IPS DF 19.7 (cell line): ENCODE data around the gene DAGLA.
"Not testable (repeated sequence)": the region's sequence is repeated elsewhere in the genome, so short reads cannot be mapped to it uniquely, and the experiment has no call there.

ENCODE experiments used
- DNase-seq: peaks from one replicate; pipeline ENCODE4 v3.0.0-alpha.2; 2013; ENCODE audit warnings: low read depth, low spot score

Gene DAGLA

DNA sequence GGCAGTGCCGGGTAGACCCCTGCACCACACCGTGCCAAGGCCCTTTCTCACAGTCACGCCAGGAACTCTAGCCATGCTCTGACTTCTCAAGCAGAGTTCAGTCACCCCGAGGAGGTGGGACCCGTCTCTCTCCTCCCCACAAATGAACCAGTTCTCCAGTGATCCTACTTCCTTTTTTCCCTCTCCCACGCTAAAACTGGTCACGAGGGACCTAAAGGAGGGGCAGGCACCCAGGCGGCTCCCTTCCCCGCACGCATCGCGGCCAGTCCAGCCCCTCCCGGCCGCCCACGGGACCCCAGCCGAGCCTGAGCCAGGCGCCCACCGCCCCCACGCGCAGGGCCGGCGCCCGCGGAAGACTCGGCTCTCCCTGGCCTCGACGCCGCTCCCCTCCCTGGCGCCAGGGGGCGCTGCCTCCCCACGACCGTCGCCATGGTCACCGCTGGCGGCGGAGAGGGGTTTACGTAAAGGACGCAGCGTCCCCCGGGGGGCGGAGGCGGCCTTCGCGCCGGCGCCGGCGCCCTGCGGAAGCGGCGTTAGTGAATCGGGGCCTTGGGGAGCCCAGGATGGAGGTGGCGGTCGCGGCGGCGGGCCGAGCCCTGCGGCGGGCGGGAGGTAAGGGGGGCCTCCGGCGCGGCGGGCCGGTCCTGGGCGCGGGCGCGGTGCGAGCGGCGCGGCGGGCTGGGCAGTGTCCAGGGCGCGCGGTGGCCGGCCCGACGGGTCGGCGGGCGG is at the start of gene DAGLA:
DAGLA (plus strand) TSS at position 499 of the 729 bp plus-strand sequence. CDS start 39,765 bp downstream, outside the sequence.
- no peak for DNase-seq

- no peak for DNase-seq
These were observed 48.1 kb upstream of the DAGLA start for GRCh38 chr11:61632096-61632495.

GRCh38 chr11:61635304-61635703 is 44.9 kb upstream of the DAGLA start:
- no peak for DNase-seq

- no peak for DNase-seq
These were observed 44.4 kb upstream of the DAGLA start for GRCh38 chr11:61635787-61636186.

DNA sequence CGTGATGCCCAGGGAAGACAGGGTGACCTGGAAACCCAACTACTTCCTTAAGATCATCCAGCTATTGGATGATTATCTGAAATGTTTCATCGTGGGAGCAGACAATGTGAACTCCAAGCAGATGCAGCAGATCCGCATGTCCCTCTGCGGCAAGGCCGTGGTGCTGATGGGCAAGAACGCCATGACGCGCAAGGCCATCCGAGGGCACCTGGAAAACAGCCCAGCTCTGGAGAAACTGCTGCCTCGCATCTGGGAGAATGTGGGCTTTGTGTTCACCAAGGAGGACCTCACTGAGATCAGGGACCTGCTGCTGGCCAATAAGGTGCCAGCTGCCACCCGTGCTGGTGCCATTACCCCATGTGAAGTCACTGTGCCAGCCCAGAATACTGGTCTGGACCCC is 43.5 kb upstream of the DAGLA start:
- DNase-seq: no peak

DNA sequence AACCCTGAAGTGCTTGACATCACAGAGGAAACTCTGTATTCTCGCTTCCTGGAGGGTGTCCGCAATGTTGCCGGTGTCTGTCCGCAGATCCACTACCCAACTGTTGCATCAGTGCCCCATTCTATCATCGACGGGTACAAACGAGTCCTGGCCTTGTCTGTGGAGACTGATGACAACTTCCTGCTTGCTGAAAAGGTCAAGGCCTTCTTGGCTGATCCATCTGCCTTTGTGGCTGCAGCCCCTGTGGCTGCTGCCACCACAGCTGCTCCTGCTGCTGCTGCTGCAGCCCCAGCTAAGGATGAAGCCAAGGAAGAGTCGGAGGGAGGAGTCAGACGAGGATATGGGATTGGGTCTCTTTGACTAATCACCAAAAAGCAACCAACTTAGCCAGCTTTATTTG is 42.9 kb upstream of the DAGLA start:
- no peak for DNase-seq

- DNase-seq: no peak
These were observed 40.3 kb upstream of the DAGLA start for GRCh38 chr11:61639816-61640443.

DNA sequence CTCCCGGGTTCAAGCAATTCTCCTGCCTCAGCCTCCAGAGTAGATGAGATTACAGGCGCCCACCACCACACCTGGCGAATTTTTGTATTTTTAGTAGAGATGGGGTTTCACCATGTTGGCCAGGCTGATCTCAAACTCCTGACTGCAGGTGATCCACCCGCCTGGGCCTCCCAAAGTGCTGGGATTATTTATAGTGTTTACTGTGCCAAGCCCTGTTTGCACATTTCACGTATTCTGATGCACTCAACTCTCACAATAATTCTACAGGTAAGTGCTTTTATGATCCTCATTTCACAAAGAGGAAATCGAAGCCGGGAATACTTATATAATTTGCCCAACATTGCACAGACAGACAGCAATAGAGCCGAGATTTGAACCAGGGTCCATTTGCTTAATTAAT is 38.0 kb upstream of the DAGLA start:
- DNase-seq: no peak

- DNase-seq: no peak
These were observed 34.9 kb upstream of the DAGLA start for GRCh38 chr11:61645179-61645868.

GRCh38 chr11:61647529-61647928 is 32.7 kb upstream of the DAGLA start:
- no peak for DNase-seq

GRCh38 chr11:61650781-61651571 is 29.2 kb upstream of the DAGLA start:
- no peak for DNase-seq

DNA sequence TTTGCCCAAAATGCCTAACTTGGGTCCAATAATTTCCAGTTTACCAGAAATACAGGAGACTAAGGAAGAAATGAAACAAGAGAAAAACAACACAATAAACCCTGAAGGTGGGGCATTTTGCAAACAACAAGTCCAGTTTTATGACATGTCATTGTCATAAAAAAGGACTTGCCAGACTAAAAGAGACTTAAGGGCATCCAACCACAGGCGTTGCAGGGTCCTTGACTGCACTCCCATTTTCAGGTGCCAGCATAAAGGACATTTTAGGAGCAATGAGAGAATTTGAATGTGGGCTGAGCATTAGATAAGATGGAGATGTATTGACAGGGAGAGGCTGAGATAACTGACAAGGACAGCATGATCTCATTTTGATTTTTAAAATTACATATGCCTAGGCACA is 28.1 kb upstream of the DAGLA start:
- no peak for DNase-seq

DNA sequence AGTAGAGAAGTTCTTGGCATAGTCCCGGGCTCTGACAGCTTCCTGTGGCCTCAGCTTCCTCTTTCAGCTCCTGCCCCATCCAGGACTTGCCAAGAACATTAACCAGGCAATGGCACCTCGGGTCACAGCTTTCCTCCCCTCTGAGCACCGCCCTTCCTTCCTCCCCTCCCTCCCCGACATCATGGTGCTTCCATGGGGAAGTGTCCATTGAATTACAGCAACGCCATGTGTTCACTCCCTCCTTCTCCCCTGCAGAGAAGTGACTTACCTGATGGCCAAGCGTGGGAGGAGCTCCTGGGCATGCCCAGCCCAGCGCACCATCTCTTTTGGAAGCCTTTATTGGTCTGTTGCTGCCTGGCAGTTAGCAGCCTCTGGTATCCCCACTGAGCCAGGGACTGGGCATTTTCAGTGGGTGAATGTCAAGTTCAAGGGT is 25.8 kb upstream of the DAGLA start:
- DNase-seq: no peak

DNA sequence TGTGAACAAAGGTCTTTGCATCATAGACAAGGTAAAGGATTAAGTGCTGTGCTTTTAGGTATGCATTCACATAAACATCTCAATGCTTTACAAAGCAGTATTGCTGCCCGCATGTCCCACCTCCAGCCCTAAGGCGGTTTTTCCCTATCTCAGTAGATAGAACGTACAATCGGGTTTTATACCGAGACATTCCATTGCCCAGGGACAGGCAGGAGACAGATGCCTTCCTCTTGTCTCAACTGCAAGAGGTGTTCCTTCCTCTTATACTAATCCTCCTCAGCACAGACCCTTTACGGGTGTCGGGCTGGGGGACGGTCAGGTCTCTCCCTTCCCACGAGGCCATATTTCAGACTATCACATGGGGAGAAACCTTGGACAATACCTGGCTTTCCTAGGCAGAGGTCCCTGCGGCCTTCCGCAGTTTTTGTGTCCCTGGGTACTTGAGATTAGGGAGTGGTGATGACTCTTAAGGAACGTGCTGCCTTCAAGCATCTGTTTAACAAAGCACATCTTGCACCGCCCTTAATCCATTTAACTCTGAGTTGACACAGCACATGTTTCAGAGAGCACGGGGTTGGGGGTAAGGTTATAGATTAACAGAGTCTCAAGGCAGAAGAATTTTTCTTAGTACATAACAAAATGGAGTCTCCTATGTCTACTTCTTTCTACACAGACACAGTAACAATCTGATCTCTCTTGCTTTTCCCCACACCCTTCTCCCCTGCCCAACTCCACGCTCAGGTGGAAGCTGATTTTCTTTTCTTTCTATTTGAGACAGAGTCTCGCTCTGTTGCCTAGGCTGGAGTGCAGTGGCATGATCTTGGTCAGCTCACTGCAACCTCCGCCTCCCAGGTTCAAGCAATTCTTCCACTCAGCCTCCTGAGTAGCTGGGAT is 24.7 kb upstream of the DAGLA start:
- DNase-seq: not testable (repeated sequence)

DNA sequence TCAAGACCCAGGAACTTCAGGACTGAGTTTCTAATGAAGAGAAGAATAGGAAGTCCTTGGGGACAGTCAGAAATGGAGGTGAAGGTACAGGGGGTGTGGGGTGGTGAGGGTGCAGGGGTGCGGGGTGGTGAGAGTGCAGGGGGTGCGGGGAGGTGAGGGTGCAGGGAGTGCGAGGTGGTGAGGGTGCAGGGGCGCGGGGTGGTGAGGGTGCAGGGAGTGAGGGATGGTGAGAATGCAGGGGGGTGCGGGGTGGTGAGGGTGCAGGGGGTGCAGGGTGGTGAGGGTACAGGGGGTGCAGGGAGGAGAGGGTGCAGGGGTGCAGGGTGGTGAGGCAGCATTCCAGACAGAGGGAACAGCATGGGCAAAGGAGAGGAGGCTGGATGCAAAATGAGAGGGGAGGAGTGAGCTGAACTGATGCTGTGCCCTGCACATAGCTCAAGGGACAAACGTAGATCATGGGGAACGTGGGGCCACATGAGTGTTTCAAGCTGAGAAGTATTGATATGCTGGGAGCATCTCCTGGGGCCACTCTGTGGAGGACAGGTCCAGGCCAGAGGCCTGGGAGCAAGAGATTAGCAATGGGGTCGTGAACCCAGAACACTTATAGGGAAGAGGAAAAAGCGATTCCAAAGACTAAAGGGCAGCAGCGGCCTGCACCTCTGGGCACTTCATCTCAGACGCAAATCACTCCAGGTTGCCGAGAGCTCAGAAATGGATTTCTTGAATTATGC is 23.7 kb upstream of the DAGLA start:
- no peak for DNase-seq

DNA sequence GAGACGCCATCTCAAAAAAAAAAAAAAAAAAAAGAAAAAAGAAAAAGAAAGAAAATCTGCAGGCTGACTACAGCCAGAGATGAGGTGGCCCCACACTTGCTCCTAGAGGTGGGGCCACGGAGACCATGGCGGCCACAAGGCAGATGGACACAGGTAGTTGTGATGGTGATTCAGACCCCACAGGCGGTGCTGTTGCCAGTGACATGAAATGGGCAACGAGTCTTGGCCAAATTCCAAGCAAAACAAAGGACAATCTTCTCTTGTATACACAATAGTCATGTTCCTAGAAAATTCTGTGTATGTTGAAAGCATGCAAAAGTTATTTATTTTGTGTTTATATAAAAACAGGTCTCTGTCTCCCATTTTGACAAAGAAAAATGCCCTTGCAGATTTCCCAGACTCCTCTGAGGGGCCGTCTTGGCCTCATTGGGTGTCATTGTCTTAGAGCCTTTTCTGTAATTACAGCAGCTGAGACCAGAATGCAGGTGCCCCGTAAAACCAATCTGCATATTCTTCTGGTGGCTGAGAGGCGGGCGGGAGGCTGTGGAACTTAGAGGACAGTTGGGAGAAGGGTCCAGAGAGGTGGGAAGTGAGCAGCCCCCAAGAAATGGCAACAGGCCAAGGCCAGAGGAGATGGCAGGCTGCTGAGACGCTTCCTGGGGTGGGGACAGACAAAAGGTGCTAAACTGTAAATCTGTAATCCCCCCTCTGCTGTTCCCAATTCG is 22.5 kb upstream of the DAGLA start:
- no peak for DNase-seq

DNA sequence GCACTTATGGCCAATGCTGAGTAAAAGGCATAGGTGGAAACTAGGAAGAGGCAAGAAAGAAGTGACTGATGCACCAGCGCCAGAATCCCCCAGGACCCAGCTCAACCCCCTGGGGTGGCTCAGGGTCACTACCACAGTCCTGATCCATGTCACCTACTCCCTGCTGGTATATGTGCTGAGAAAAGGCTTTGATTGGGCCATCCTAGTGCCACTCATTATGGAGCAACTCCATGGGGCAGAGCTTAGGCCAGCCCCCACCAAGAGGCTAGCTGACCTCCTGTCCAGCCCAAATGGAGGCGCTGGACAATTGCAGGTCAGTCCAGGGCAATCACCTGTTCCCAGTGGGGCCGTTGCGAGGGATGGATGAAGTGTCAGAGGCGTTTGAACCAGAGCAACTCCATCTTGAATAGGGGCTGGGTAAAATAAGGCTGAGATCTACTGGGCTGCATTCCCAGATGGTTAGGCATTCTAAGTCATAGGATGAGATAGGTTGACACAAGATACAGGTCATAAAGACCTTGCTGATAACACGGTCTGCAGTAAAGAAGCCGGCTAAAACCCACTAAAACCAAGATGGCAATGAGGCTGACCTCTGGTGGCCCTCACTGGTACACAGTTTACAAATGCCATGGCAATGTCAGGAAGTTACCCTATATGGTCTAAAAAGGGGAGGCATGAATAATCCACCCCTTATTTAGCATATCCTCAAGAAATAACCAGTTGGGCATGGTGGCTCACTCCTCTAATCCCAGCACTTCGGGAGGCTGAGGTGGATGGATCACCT is 20.6 kb upstream of the DAGLA start:
- no peak for DNase-seq

GRCh38 chr11:61660997-61661396 is 19.2 kb upstream of the DAGLA start:
- not testable (repeated sequence) for DNase-seq
